Kidney epithelial cell (primary cell): ENCODE data around the gene OR5I1. TPM values are rescaled to one million over a fixed set of nuclear protein-coding genes. Genes with fewer than 3 reads are reported as not detected.
"Not testable (repeated sequence)": the region's sequence is repeated elsewhere in the genome, so short reads cannot be mapped to it uniquely, and the experiment has no call there.

Source experiments
- DNase-seq: peaks from one replicate; pipeline ENCODE4 v3.0.0-alpha.2; 2010; ENCODE audit warnings: low read depth
- H3K27me3 ChIP-seq: 2 replicates; pipeline ENCODE4 v1.6.0; 2011; ENCODE audit warnings: low read length; ENCODE audit not compliant: control insufficient read depth, insufficient read depth
- H3K36me3 ChIP-seq: 2 replicates; pipeline ENCODE4 v1.5.1; 2011; ENCODE audit warnings: low read length; ENCODE audit not compliant: control insufficient read depth, insufficient read depth
- H3K4me3 ChIP-seq: 2 replicates; pipeline ENCODE4 v1.5.1; 2011; ENCODE audit warnings: low read depth, mild to moderate bottlenecking, control low read depth, low read length
- total RNA-seq: library from RNA; depleted of rRNA; stranded (reverse); fragments of >200 nt; gene quantifications from 2 replicates; pipeline ENCODE4 v1.2.3, GENCODE V29; 2015
- TF ChIP-seq, protein P1 (sequence below): IDR thresholded peaks from 2 replicates; pipeline ENCODE4 v1.5.1; 2011; ENCODE audit warnings: mild to moderate bottlenecking, moderate library complexity, low read length, control low read depth, inconsistent platforms; ENCODE audit not compliant: insufficient read depth, poor library complexity, severe bottlenecking

The OR5I1 gene
- total RNA-seq, 1 donor from 2014 or later, result not detected

DNA sequence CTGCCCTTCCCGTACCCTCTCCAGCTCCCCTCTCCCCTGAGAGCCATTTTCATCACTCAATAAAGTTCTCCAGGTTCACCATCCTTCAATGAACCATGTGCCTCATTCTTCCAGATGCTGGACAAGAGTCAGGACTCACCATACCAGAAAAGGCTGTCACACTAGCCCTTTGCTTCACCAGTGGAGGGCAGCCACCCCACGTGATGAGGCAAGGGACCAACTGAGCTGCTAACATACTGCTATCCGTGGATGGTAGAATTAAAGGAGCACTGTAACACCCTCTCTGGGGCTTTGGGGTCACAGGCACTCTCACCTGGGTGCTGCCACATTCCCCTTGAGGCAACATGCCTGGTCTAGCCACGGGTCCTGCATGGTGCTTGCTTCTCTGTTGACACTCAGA lies 13.1 kb upstream of the OR5I1 start:
- no peaks in the 10 kb centered on the region for H3K36me3 ChIP-seq
- H3K4me3 ChIP-seq, result no peak overlapping the region
- TF ChIP-seq, protein P1, sequence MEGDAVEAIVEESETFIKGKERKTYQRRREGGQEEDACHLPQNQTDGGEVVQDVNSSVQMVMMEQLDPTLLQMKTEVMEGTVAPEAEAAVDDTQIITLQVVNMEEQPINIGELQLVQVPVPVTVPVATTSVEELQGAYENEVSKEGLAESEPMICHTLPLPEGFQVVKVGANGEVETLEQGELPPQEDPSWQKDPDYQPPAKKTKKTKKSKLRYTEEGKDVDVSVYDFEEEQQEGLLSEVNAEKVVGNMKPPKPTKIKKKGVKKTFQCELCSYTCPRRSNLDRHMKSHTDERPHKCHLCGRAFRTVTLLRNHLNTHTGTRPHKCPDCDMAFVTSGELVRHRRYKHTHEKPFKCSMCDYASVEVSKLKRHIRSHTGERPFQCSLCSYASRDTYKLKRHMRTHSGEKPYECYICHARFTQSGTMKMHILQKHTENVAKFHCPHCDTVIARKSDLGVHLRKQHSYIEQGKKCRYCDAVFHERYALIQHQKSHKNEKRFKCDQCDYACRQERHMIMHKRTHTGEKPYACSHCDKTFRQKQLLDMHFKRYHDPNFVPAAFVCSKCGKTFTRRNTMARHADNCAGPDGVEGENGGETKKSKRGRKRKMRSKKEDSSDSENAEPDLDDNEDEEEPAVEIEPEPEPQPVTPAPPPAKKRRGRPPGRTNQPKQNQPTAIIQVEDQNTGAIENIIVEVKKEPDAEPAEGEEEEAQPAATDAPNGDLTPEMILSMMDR, result no peak
- no peak for DNase-seq
- no peaks in the 10 kb centered on the region for H3K27me3 ChIP-seq

DNA sequence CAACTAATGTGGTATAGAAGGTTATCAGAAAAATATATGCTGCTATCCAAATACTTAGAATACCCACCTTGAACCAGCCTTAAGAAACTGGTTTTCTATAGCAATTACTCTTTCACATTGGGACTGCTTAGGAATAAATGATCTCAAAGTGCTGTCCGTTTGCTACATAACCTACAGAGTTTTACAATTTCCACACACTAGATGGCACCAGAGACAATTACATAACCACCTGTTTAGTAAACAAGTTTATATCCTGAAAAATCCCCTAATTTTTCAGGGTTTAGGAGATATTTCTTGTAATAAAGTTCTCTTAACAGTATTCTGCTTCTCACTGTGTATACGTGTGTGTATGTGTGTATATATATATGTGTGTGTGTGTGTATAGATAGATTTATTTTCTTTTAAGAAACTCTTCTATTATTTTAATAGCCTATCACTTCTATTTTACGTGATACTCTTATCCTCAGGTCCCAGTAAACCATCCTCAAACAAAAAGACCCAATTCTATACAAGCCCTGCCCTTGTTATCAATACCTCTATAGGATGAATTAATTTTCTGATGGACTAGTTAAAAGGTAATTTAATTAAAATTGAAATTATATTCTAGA lies 6.7 kb upstream of the OR5I1 start:
- Histone ChIP-seq H3K27me3 (no peaks in the 10 kb centered on the region), H3K4me3 (no peak overlapping the region), H3K36me3 (no peaks in the 10 kb centered on the region)
- DNase-seq, result no peak
- TF ChIP-seq, protein P1, result peak; percentile 29

DNA sequence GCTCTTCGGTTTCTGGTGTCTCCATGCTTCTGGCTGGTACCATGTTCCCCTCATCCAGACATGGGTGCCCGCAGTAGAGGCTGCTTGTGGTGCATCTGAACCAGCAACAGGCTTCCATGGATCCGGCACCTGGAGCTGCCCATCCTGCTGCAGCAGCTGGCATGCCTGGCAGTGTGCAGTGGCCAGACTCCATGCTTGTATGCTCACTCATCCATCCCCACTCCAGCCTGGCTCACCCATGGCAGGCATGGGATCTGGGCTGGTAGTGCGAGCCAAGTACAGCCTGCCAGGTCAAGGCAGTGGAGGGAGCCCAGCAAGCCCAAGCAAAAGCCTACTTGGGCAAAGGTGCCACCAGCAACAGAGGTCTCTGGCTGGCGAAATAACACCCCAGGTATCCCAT lies 15.7 kb downstream of the OR5I1 start:
- TF ChIP-seq, protein P1, result no peak
- H3K36me3 ChIP-seq, result no peaks in the 10 kb centered on the region
- no peak for DNase-seq
- H3K27me3 ChIP-seq, result no peaks in the 10 kb centered on the region
- H3K4me3 ChIP-seq, result no peak overlapping the region

DNA sequence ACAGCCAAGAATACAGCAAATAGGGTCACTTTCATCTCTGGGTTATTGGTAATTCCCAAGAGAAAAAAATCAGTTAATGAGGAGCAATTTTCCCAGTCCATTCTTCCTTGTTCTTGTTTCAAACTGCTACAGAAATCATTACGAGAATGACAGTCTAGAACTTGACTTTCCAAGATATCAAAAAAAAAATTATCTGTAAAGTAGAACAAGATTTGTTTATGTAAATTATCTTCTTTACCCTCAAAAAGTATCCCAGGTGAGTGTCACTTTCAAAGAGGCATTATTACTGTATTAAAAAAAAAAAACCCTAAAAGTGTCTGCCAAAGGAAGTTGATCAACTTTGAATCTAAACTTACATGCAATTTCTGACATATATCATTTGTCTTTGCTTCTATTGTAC lies 21.7 kb downstream of the OR5I1 start, which contains the start of gene OR5W2:
OR5W2 (minus strand) TSS at position 101 of the 400 bp plus-strand sequence; CDS start at position 101, 0 bp downstream.
- DNase-seq, result no peak
- no peak within 1 kb of the TSS for H3K4me3 ChIP-seq
- H3K36me3 ChIP-seq, result no peaks in the 10 kb centered on the region
- no peaks in the 10 kb centered on the region for H3K27me3 ChIP-seq
- TF ChIP-seq, protein P1, result no peak

DNA sequence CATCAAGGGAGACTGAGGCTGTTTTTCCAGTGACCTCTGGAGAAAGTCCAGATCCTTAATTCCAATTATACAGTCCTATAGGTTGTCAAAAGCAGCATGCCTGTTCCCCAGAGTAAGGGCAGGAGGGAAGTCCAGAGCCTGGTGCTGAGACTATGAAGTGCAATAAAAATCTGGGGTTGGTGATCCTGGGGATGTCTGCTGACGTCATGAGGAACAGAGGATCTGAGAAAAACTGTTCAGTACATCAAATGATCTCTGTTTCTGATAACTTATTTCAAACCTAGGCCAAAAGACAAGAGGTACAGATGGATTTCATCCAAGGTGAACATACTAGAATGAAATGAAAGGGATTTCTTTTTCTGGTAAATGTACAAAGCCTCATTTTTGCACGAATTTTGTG lies 33.9 kb downstream of the OR5I1 start:
- H3K4me3 ChIP-seq, result no peak overlapping the region
- TF ChIP-seq, protein P1, result no peak

DNA sequence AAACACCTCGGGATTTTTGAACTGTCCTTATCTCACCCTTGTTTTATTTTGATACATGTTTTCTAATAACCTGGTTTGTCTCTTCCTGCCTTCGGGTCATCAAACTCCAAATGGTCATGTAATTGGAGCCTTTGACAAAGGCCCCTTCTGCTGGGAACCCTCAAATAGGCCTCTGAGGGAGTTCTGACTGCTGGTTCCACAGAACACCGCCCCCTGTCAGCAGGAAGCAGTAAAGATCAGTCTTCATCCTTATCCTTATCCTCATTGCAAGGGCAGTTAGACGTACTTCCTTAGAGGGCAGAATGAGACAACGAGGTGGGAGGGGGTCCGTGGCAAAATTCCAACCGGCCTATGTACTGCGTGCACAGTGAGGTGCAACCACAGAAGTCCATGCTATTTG lies 41.0 kb downstream of the OR5I1 start:
- no peak overlapping the region for H3K4me3 ChIP-seq
- H3K27me3 ChIP-seq, result no peaks in the 10 kb centered on the region
- H3K36me3 ChIP-seq, result no peaks in the 10 kb centered on the region
- DNase-seq, result no peak
- TF ChIP-seq, protein P1, result no peak

More for the DNA sequence above, 33.9 kb downstream of the OR5I1 start:
- no peaks in the 10 kb centered on the region for H3K27me3 ChIP-seq
- no peaks in the 10 kb centered on the region for H3K36me3 ChIP-seq
- DNase-seq, result no peak

DNA sequence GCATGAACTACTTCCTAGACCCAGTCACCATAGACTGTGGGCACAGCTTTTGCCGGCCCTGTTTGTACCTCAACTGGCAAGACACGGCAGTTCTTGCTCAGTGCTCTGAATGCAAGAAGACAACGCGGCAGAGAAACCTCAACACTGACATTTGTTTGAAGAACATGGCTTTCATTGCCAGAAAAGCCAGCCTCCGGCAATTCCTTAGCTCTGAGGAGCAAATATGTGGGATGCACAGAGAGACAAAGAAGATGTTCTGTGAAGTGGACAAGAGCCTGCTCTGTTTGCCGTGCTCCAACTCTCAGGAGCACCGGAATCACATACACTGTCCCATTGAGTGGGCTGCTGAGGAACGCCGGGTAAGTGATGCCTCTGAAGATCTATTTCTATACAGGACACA lies 50.7 kb downstream of the OR5I1 start:
- H3K4me3 ChIP-seq, DNase-seq, H3K36me3 ChIP-seq, H3K27me3 ChIP-seq: not testable (repeated sequence)
